Measurements from ENCODE around the gene MAPKBP1.

MAPKBP1 gene

GRCh38 chr15:41832208-41832607 lies 57.9 kb downstream of the MAPKBP1 start:
- TF ChIP-seq ZNF274 (IDR thresholded peaks at IDR 0.05; ENCODE audit: low read depth, low read length), result no peak
- H3K4me3 ChIP-seq (ENCODE audit: low read length), result no peak overlapping the region

- H3K4me3 ChIP-seq (ENCODE audit: low read length), result no peak overlapping the region
- no peak for TF ChIP-seq ZNF274 (IDR thresholded peaks at IDR 0.05; ENCODE audit: low read depth, low read length)
These were observed 58.6 kb downstream of the MAPKBP1 start for GRCh38 chr15:41832875-41833274.

- no peak for TF ChIP-seq ZNF274 (IDR thresholded peaks at IDR 0.05; ENCODE audit: low read depth, low read length)
- no peak overlapping the region for H3K4me3 ChIP-seq (ENCODE audit: low read length)
These were observed 59.8 kb downstream of the MAPKBP1 start for GRCh38 chr15:41834096-41834495.

GRCh38 chr15:41836073-41836472 lies 61.8 kb downstream of the MAPKBP1 start:
- H3K4me3 ChIP-seq (ENCODE audit: low read length), result no peak overlapping the region
- no peak for TF ChIP-seq ZNF274 (IDR thresholded peaks at IDR 0.05; ENCODE audit: low read depth, low read length)

- no peak for TF ChIP-seq ZNF274 (IDR thresholded peaks at IDR 0.05; ENCODE audit: low read depth, low read length)
- H3K4me3 ChIP-seq (ENCODE audit: low read length), result no peak overlapping the region
These were observed 62.6 kb downstream of the MAPKBP1 start for GRCh38 chr15:41836713-41837454.

- H3K4me3 ChIP-seq (ENCODE audit: low read length), result no peak within 1 kb of the TSS
- no peak for TF ChIP-seq ZNF274 (IDR thresholded peaks at IDR 0.05; ENCODE audit: low read depth, low read length)
These were observed 64.2 kb downstream of the MAPKBP1 start, which contains the start of gene PLA2G4B for GRCh38 chr15:41838400-41838897. Gene PLA2G4B (plus strand): TSS chr15:41838847. CDS start chr15:41838914, 67 bp downstream.

- no peak overlapping the region for H3K4me3 ChIP-seq (ENCODE audit: low read length)
These were observed 65.7 kb downstream of the MAPKBP1 start for GRCh38 chr15:41839781-41840491.

GRCh38 chr15:41840673-41841072 lies 66.4 kb downstream of the MAPKBP1 start:
- H3K4me3 ChIP-seq (ENCODE audit: low read length), result no peak overlapping the region
- TF ChIP-seq ZNF274 (IDR thresholded peaks at IDR 0.05; ENCODE audit: low read depth, low read length), result no peak

More at GRCh38 chr15:41839781-41840491, 65.7 kb downstream of the MAPKBP1 start:
- no peak for TF ChIP-seq ZNF274 (IDR thresholded peaks at IDR 0.05; ENCODE audit: low read depth, low read length)

GRCh38 chr15:41841131-41841530 lies 66.8 kb downstream of the MAPKBP1 start:
- H3K4me3 ChIP-seq (ENCODE audit: low read length), result no peak overlapping the region
- TF ChIP-seq ZNF274 (IDR thresholded peaks at IDR 0.05; ENCODE audit: low read depth, low read length), result no peak

- no peak overlapping the region for H3K4me3 ChIP-seq (ENCODE audit: low read length)
- TF ChIP-seq ZNF274 (IDR thresholded peaks at IDR 0.05; ENCODE audit: low read depth, low read length), result no peak
These were observed 67.9 kb downstream of the MAPKBP1 start for GRCh38 chr15:41842229-41842628.

GRCh38 chr15:41843571-41843970 lies 69.3 kb downstream of the MAPKBP1 start:
- TF ChIP-seq ZNF274 (IDR thresholded peaks at IDR 0.05; ENCODE audit: low read depth, low read length), result no peak
- H3K4me3 ChIP-seq (ENCODE audit: low read length), result no peak overlapping the region

- no peak overlapping the region for H3K4me3 ChIP-seq (ENCODE audit: low read length)
- no peak for TF ChIP-seq ZNF274 (IDR thresholded peaks at IDR 0.05; ENCODE audit: low read depth, low read length)
These were observed 70.5 kb downstream of the MAPKBP1 start for GRCh38 chr15:41844814-41845213.

- H3K4me3 ChIP-seq (ENCODE audit: low read length), result no peak overlapping the region
- TF ChIP-seq ZNF274 (IDR thresholded peaks at IDR 0.05; ENCODE audit: low read depth, low read length), result no peak
These were observed 72.9 kb downstream of the MAPKBP1 start for GRCh38 chr15:41847206-41847605.

GRCh38 chr15:41847981-41848380 lies 73.7 kb downstream of the MAPKBP1 start:
- no peak overlapping the region for H3K4me3 ChIP-seq (ENCODE audit: low read length)
- no peak for TF ChIP-seq ZNF274 (IDR thresholded peaks at IDR 0.05; ENCODE audit: low read depth, low read length)

GRCh38 chr15:41848631-41849030 lies 74.3 kb downstream of the MAPKBP1 start:
- H3K4me3 ChIP-seq (ENCODE audit: low read length), result no peak overlapping the region
- no peak for TF ChIP-seq ZNF274 (IDR thresholded peaks at IDR 0.05; ENCODE audit: low read depth, low read length)
